GM23248 (cell line): ENCODE measurements around the gene RPS15. TPM values are rescaled to one million over a fixed set of nuclear protein-coding genes. Genes with fewer than 3 reads are reported as not detected.

ENCODE experiments used
- DNase-seq: peaks from one replicate; pipeline ENCODE4 v3.0.0-alpha.2; 2015
- H2AFZ ChIP-seq: fragments of 200-600 bp; sonication (generic); 2 replicates; pipeline ENCODE4 v1.6.1; 2016; ENCODE audit warnings: antibody characterized with exemption
- H3F3A ChIP-seq: fragments of 200-600 bp; sonication (generic); 2 replicates; pipeline ENCODE4 v1.6.1; 2016; ENCODE audit warnings: mild to moderate bottlenecking, antibody characterized with exemption, mixed run types; ENCODE audit not compliant: insufficient read depth
- H3K27ac ChIP-seq: fragments of 200-600 bp; sonication (generic); 2 replicates; pipeline ENCODE4 v1.5.1; 2016; ENCODE audit warnings: mild to moderate bottlenecking
- H3K27me3 ChIP-seq: fragments of 200-600 bp; sonication (generic); replicated peaks from 2 replicates; pipeline ENCODE4 v1.6.1; 2016; ENCODE audit warnings: mild to moderate bottlenecking; ENCODE audit not compliant: insufficient read depth
- H3K36me3 ChIP-seq: fragments of 200-600 bp; sonication (generic); 2 replicates; pipeline ENCODE4 v1.6.1; 2016; ENCODE audit warnings: low read depth, mild to moderate bottlenecking
- H3K4me1 ChIP-seq: fragments of 200-600 bp; sonication (generic); 2 replicates; pipeline ENCODE4 v1.6.1; 2016; ENCODE audit warnings: mild to moderate bottlenecking; ENCODE audit not compliant: insufficient read depth
- H3K4me2 ChIP-seq: fragments of 200-600 bp; sonication (generic); one replicate; pipeline ENCODE4 v1.6.1; 2016; ENCODE audit warnings: mild to moderate bottlenecking; ENCODE audit not compliant: unreplicated experiment
- H3K4me3 ChIP-seq: fragments of 200-600 bp; sonication (generic); 2 replicates; pipeline ENCODE4 v1.5.1; 2016; ENCODE audit warnings: mild to moderate bottlenecking
- H3K79me2 ChIP-seq: fragments of 200-600 bp; sonication (generic); 2 replicates; pipeline ENCODE4 v1.6.1; 2016; ENCODE audit warnings: mild to moderate bottlenecking; ENCODE audit not compliant: insufficient read depth
- H3K9ac ChIP-seq: fragments of 200-600 bp; sonication (generic); 2 replicates; pipeline ENCODE4 v1.6.1; 2016; ENCODE audit warnings: mild to moderate bottlenecking
- H3K9me2 ChIP-seq: fragments of 200-600 bp; sonication (generic); 2 replicates; pipeline ENCODE4 v1.6.1; 2016; ENCODE audit warnings: mixed run types, mild to moderate bottlenecking, moderate library complexity; ENCODE audit not compliant: insufficient read depth
- H3K9me3 ChIP-seq: fragments of 200-600 bp; sonication (generic); one replicate; pipeline ENCODE4 v1.6.1; 2017; ENCODE audit warnings: low read depth
- H4K20me1 ChIP-seq: fragments of 200-600 bp; sonication (generic); 2 replicates; pipeline ENCODE4 v1.6.0; 2016; ENCODE audit not compliant: insufficient read depth
- EZH2 ChIP-seq: fragments of 200-600 bp; sonication (generic); IDR thresholded peaks from 2 replicates; pipeline ENCODE4 v1.6.1; 2018; ENCODE audit warnings: antibody characterized with exemption, mild to moderate bottlenecking; ENCODE audit not compliant: insufficient read depth, poor library complexity, severe bottlenecking
- EZH2phosphoT487 ChIP-seq: fragments of 200-600 bp; sonication (generic); IDR thresholded peaks from 2 replicates; pipeline ENCODE4 v1.6.1; 2018; ENCODE audit warnings: antibody characterized with exemption, moderate library complexity, mild to moderate bottlenecking, low read depth; ENCODE audit not compliant: insufficient read depth
- WGBS, 2 experiments: methylation state at CpG; one replicate each; pipeline ENCODE4 v1.1.6; 2015 to 2017; ENCODE audit warnings: low lambda C conversion rate in 2 of 2, low coverage in 1 of 2; ENCODE audit errors: missing lambda C conversion rate in 2 of 2; 5-methylcytosine and 5-hydroxymethylcytosine counted together
- in situ Hi-C: fragments of 300-500 bp; cut with MboI; formaldehyde crosslinking; loops from 2 replicates; pipeline ENCODE4 v1.15.0; 2020
- polyA plus RNA-seq: library from polyadenylated mRNA; unstranded; fragments of >200 nt; fragmentation: Nextera tagmentation; extraction: Ambion mirVana; gene quantifications from 2 replicates; pipeline ENCODE4 v1.2.1, GENCODE V29; 2016
- total RNA-seq: library from RNA; depleted of rRNA; stranded (reverse); fragments of >200 nt; shearing (Covaris generic); gene quantifications from 2 replicates; pipeline ENCODE4 v1.2.3, GENCODE V29; 2014

The RPS15 gene
- total and polyA plus RNA-seq, 2 experiments from 2014 or later: 921 to 1,289 TPM

- no peaks in the 10 kb centered on the region for H4K20me1 ChIP-seq
- no peak overlapping the region for H3K9ac ChIP-seq
- no peak for TF ChIP-seq EZH2phosphoT487
- TF ChIP-seq EZH2: peak; percentile 50
- no peak overlapping the region for H3K27ac ChIP-seq
- no peaks in the 10 kb centered on the region; the same call in 1 of the 2 replicates for H3K27me3 ChIP-seq
- H3K9me3 ChIP-seq: no peaks in the 10 kb centered on the region
- peak overlapping the region; percentile 89 for H3K4me2 ChIP-seq
- H2AFZ ChIP-seq: no peak overlapping the region
- H3K36me3 ChIP-seq: no peaks in the 10 kb centered on the region
- WGBS, 2 experiments: 5 to 6% methylated on average over 28 of the region's 28 CpGs
- peaks cover under 1% of the 10 kb centered on the region for H3K79me2 ChIP-seq
- no peaks in the 10 kb centered on the region for H3K4me1 ChIP-seq
- no peaks in the 10 kb centered on the region for H3F3A ChIP-seq
- in situ Hi-C loops: no loop called here
- H3K4me3 ChIP-seq: peak overlapping the region; percentile 61
- peak; percentile 59 for DNase-seq
- no peaks in the 10 kb centered on the region for H3K9me2 ChIP-seq
These were observed 32.9 kb downstream of the RPS15 start for GRCh38 chr19:1471010-1471514.

- DNase-seq: peak; percentile 55
- Histone ChIP-seq H3K79me2 (peaks cover 6% of the 10 kb centered on the region), H3K27ac (no peak overlapping the region), H3F3A (no peaks in the 10 kb centered on the region), H3K4me3 (no peak overlapping the region), H2AFZ (no peak overlapping the region), H3K9me3 (no peaks in the 10 kb centered on the region), H4K20me1 (no peaks in the 10 kb centered on the region), H3K36me3 (no peaks in the 10 kb centered on the region), H3K27me3 (no peaks in the 10 kb centered on the region; the same call in 1 of the 2 replicates), H3K4me1 (no peaks in the 10 kb centered on the region), H3K9ac (no peak overlapping the region), H3K4me2 (peak overlapping the region; percentile 89), H3K9me2 (no peaks in the 10 kb centered on the region)
- TF ChIP-seq EZH2: no peak
- TF ChIP-seq EZH2phosphoT487: no peak
- in situ Hi-C loops: no loop called here
- 10 to 14% methylated on average over 16 to 24 of the region's 24 CpGs for WGBS, 2 experiments
These were observed 33.4 kb downstream of the RPS15 start for GRCh38 chr19:1471515-1472160.

GRCh38 chr19:1472231-1473084 lies 34.3 kb downstream of the RPS15 start:
- no peaks in the 10 kb centered on the region for H4K20me1 ChIP-seq

GRCh38 chr19:1473085-1473851 lies 35.1 kb downstream of the RPS15 start:
- no peak overlapping the region for H2AFZ ChIP-seq
- H3K4me1 ChIP-seq: no peaks in the 10 kb centered on the region
- no peak overlapping the region for H3K4me2 ChIP-seq
- no peaks in the 10 kb centered on the region for H4K20me1 ChIP-seq
- H3F3A ChIP-seq: no peaks in the 10 kb centered on the region
- H3K27ac ChIP-seq: no peak overlapping the region
- peaks cover 22% of the 10 kb centered on the region for H3K79me2 ChIP-seq
- no peaks in the 10 kb centered on the region for H3K9me3 ChIP-seq
- 66 to 68% methylated on average over 20 of the region's 20 CpGs for WGBS, 2 experiments
- H3K9ac ChIP-seq: no peak overlapping the region
- no peaks in the 10 kb centered on the region for H3K9me2 ChIP-seq
- no peaks in the 10 kb centered on the region; the same call in 1 of the 2 replicates for H3K27me3 ChIP-seq
- no peaks in the 10 kb centered on the region for H3K36me3 ChIP-seq
- in situ Hi-C loops: no loop called here
- no peak overlapping the region for H3K4me3 ChIP-seq
- DNase-seq: no peak
- TF ChIP-seq EZH2phosphoT487: no peak
- TF ChIP-seq EZH2: no peak

More at GRCh38 chr19:1472231-1473084, 34.3 kb downstream of the RPS15 start:
- H3K9me2 ChIP-seq: no peaks in the 10 kb centered on the region
- in situ Hi-C loops: no loop called here
- no peaks in the 10 kb centered on the region; the same call in 1 of the 2 replicates for H3K27me3 ChIP-seq
- H3K9me3 ChIP-seq: no peaks in the 10 kb centered on the region
- H3K9ac ChIP-seq: no peak overlapping the region
- no peak overlapping the region for H3K27ac ChIP-seq
- no peak overlapping the region for H3K4me2 ChIP-seq
- no peak for TF ChIP-seq EZH2phosphoT487
- no peak for TF ChIP-seq EZH2
- H3K79me2 ChIP-seq: peaks cover 13% of the 10 kb centered on the region
- H3K4me3 ChIP-seq: no peak overlapping the region
- DNase-seq: no peak
- WGBS, 2 experiments: 41 to 52% methylated on average over 37 to 44 of the region's 44 CpGs
- no peaks in the 10 kb centered on the region for H3F3A ChIP-seq
- no peaks in the 10 kb centered on the region for H3K36me3 ChIP-seq
- H2AFZ ChIP-seq: no peak overlapping the region
- H3K4me1 ChIP-seq: no peaks in the 10 kb centered on the region
